Adrenal gland (tissue), 12 donors: Measurements from ENCODE around the gene CRIP1. TPM values are rescaled to one million over a fixed set of nuclear protein-coding genes. Genes with fewer than 3 reads are reported as not detected.

Source experiments
- DNase-seq, 7 donors: peaks; one replicate each; pipeline ENCODE4 v3.0.0-alpha.2; 2019 to 2020
- H3K27ac ChIP-seq, 5 donors: fragments of 200-600 bp; sonication (generic) in 4 of 5; 1 replicate in 3 of 5; 2 replicates in 2 of 5; pipeline versions ENCODE4 v1.5.1 to v1.8.0; 2016 to 2020; ENCODE audit warnings: mild to moderate bottlenecking in 1 of 5
- H3K27me3 ChIP-seq: fragments of 200-600 bp; 2 replicates; pipeline ENCODE4 v1.8.0; 2021
- H3K36me3 ChIP-seq, 2 donors: fragments of 200-600 bp; replicated peaks in 1 of 2; 1 replicate in 1 of 2; 2 replicates in 1 of 2; pipeline versions ENCODE4 v1.5.1 to v1.8.0; 2018 to 2022
- H3K4me1 ChIP-seq, 2 donors: fragments of 200-600 bp; replicated peaks in 1 of 2; 1 replicate in 1 of 2; 2 replicates in 1 of 2; pipeline versions ENCODE4 v1.5.1 to v1.8.0; 2018 to 2021
- H3K4me3 ChIP-seq, 4 donors: fragments of 200-600 bp; sonication (generic) in 3 of 4; one replicate each; pipeline ENCODE4 v1.5.1; 2016 to 2018
- H3K9me3 ChIP-seq, 3 donors: fragments of 200-600 bp; sonication (generic) in 1 of 3; replicated peaks in 1 of 3; 1 replicate in 2 of 3; 2 replicates in 1 of 3; pipeline versions ENCODE4 v1.5.1 to v1.8.0; 2016 to 2021
- CTCF ChIP-seq, 6 experiments: fragments of 450-650 bp in 4 of 6; fragments of 200-600 bp in 2 of 6; sonication (generic) in 1 of 6; IDR thresholded peaks; 1 replicate in 5 of 6; 2 replicates in 1 of 6; pipeline versions ENCODE4 v1.5.1 to v1.8.0; 2016 to 2021; ENCODE audit warnings: antibody characterized with exemption in 6 of 6, mild to moderate bottlenecking in 2 of 6, moderate library complexity in 1 of 6
- POLR2A ChIP-seq, 2 donors: fragments of 450-650 bp; IDR thresholded peaks; one replicate each; pipeline ENCODE4 v1.6.1; 2017; ENCODE audit warnings: antibody characterized with exemption in 2 of 2, mild to moderate bottlenecking in 2 of 2, moderate library complexity in 1 of 2
- WGBS, 4 donors: extraction: QIAGEN DNeasy Blood & Tissue Kit in 2 of 4; methylation state at CpG; one replicate each; pipeline versions ENCODE4 v1.1.5 to v1.1.7; 2013 to 2017; 5-methylcytosine and 5-hydroxymethylcytosine counted together
- intact Hi-C, 2 donors: fragments of 100-400 bp; cut with DNase I; formaldehyde crosslinking; loops; one replicate each; pipeline versions ENCODE4 v1.14.1 to v1.15.0; 2022 to 2023
- polyA plus RNA-seq, 3 donors: library from polyadenylated mRNA; stranded (reverse); fragments of 200-250 nt in 2 of 3; fragments of 350-450 nt in 1 of 3; fragmentation: Illumina TruSeq in 1 of 3; extraction: RNeasy Lipid Tissue Mini Kit (QIAGEN cat#74804) in 1 of 3; gene quantifications; one replicate each; pipeline ENCODE4 v1.2.3, GENCODE V29; 2013 to 2014
- total RNA-seq, 9 donors: library from RNA; depleted of rRNA in 4 of 9; stranded (reverse); fragments of >200 nt in 4 of 9; fragments of 120-200 nt in 1 of 9; fragmentation: NEBNext Ultra II Directional in 1 of 9; extraction: Animal tissue kit (Norgen Biotek cat#: 25700) in 1 of 9; gene quantifications; one replicate each; pipeline versions ENCODE4 v1.1.0 to v1.2.4, GENCODE V29; 2013 to 2023
- donor health status: healthy with polysubstance abuse.
- donor health status: Bipolar disorder and iron deficiency.
- donor health status: DM: yes; HTN: yes; CAD: no.
- donor health status: DM: no; HTN: no; CAD: no.
- donor health status: DM: no; HTN: no; CAD: no.
- donor health status: DM: yes; HTN: yes; CAD: no.

CRIP1 gene
- total and polyA plus RNA-seq, 12 donors = 1.9 to 157 (median 9.3) TPM

DNA sequence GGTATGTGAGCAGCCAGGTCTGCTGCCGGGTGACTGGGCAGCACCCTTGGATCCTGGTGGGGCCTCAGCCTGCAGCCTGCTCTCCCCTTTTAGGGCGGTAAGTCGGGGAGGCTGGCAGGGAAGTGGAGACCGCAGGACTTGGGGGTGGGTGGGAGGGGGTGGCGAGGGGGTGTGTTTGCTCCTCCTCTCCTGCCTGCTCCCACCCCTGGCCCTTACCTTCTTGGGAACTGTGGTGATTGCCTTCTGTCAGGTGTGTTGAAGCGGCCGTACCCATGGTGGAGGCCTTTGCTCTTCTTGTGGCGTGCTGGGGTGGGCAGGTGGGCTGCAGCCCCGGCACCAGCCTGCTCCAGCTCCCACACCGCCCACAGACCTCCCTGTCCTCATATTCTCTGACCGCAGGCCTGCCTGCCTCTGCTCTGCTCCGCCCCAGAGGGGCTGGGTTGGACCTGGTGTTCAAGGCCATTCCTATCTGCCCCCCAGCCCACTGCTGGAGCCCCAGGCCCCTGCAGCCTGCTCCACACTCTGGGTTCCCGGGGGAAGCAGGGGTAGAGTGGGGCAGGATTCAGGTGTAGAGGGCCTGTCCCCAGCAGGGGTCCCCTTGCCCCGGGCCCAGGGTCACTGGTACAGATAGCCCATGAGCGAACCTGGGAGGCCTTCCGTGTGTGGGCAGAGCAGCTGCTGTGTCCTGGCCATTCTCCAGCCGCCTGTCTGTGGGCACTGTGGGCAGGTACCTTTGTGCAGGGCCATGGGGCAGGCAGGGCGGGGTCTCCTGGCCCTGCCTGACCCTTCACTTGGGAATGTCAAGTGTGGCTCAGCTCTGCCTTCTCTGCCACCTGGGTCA is 9.5 kb downstream of the CRIP1 start:
- intact Hi-C loops = no loop called here
- Histone ChIP-seq H3K27me3 (no peaks in the 10 kb centered on the region), H3K9me3 (no peaks in the 10 kb centered on the region), H3K36me3 (no peaks in the 10 kb centered on the region), H3K4me1 (no peaks in the 10 kb centered on the region), H3K27ac (no peak overlapping the region), H3K4me3 (no peak overlapping the region)
- TF ChIP-seq POLR2A (IDR thresholded peaks at IDR 0.05) = no peak
- TF ChIP-seq CTCF (IDR thresholded peaks at IDR 0.05) = no peak
- DNase-seq = peak in 1 of 7 donors; percentile 45
- WGBS, 4 donors = 71 to 84% (median 81%) methylated on average over 6 to 18 of the region's 18 CpGs

DNA sequence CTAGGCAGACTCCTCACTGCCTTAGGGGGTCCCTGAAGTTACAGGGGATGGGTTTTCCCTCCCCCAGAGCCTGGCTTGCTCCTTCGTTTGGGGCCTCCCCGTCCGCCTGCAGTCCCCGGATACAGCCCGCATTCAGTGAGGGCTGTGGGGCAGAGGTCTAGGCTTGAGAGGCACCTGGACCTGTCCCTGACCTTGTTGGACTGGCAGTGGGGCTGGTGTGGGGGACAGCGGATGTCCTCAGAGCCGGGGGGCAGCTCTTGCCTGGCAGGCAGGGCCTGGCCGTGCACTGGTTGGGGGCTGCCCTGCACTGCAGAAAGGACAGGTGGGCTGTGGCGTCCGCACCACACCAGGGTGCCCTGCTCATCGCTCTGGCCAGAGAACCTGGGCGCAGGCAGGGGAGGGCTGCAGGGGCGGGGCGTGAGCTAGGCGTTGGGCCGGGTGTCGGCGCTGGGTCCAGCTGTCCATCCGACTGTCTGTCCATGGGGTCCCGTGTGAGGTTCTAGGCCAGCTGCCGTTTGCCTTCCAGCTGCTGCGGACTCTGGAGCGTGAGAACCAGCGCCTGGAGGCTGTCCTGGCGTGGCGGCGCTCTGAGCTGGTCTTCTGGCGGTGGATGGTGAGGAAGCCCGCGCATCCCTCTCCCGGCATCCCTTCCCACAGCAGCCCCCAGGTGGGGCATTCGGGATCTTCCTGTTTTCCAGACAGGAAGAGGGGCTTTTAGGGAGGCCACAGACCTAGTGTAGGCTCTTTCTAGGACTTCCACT is 10.3 kb downstream of the CRIP1 start:
- intact Hi-C loops = no loop called here
- H3K36me3 ChIP-seq = no peaks in the 10 kb centered on the region
- no peaks in the 10 kb centered on the region for H3K4me1 ChIP-seq
- no peaks in the 10 kb centered on the region for H3K27me3 ChIP-seq
- H3K4me3 ChIP-seq = no peak overlapping the region
- WGBS, 4 donors = 90 to 96% (median 95%) methylated on average over 19 to 32 of the region's 32 CpGs
- no peak for DNase-seq
- no peaks in the 10 kb centered on the region for H3K9me3 ChIP-seq
- no peak overlapping the region for H3K27ac ChIP-seq
- TF ChIP-seq CTCF (IDR thresholded peaks at IDR 0.05) (no peak), POLR2A (IDR thresholded peaks at IDR 0.05) (no peak)

DNA sequence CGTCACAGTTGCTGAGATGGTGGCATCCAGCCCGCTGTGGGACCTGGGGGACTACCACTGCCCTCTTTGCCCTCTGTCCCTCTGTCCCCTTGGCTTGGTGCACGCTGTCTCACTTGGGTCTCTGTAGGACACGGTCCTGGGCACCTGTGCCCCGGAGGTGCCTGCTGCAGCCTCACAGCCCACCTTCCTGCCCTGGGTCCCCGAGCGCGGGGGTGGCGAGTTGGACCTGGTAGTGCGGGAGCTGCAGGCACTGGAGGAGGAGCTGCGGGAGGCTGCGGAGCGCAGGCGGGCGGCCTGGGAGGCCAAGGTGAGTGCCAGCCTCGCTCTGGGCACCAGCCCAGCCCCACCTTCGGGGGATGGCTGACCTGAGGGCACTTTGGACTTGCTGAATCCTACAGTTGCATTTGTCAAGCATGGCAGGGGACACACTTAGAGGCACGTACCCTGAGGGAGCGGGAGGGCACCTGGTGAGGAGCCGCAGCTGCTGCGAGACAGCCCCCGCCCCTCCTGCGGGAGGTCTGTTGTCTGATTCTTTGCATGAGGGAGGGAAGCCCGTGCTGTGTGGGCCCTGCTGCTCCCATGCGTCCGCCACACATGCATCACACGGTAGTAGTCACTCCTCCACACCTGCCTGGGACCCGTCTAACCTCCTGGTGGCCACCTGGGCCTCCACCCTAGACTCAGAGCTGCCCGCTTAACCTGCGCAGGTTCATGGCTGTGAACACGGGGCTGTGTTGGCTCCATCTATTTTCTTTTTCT is 11.2 kb downstream of the CRIP1 start:
- H3K27ac ChIP-seq = no peak overlapping the region
- H3K4me1 ChIP-seq = no peaks in the 10 kb centered on the region
- no peaks in the 10 kb centered on the region for H3K36me3 ChIP-seq
- H3K4me3 ChIP-seq = no peak overlapping the region
- TF ChIP-seq CTCF (IDR thresholded peaks at IDR 0.05) (no peak), POLR2A (IDR thresholded peaks at IDR 0.05) (no peak)
- H3K9me3 ChIP-seq = no peaks in the 10 kb centered on the region
- WGBS, 4 donors = 90 to 94% (median 92%) methylated on average over 16 to 31 of the region's 31 CpGs
- peaks cover 6% of the 10 kb centered on the region for H3K27me3 ChIP-seq
- intact Hi-C loops = no loop called here
- no peak for DNase-seq
